A549 treated with Hydrocortisone at 1 μM for 4 hours (cell line): Measurements from ENCODE around the gene CSAG1. TPM values are rescaled to one million over a fixed set of nuclear protein-coding genes. Genes with fewer than 3 reads are reported as not detected.

Source experiments
- total RNA-seq: library from RNA; stranded (reverse); fragments of 200-300 nt; extraction: Qiagen RNA extraction; gene quantifications from 5 replicates; pipeline ENCODE4 v1.2.3, GENCODE V29; 2022

Gene CSAG1, protein sequence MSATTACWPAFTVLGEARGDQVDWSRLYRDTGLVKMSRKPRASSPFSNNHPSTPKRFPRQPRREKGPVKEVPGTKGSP
- total RNA-seq = 0.17 to 0.40 TPM (median 0.17 TPM) in 3 of 5 replicates, not detected in the others

GRCh38 chrX:152733261-152733975, at the start of gene CSAG1, which contains the start of gene MAGEA12:
Gene CSAG1 (minus strand): TSS chrX:152733721. CDS start chrX:152732460, 1,261 bp downstream.
Gene MAGEA12 (plus strand): TSS chrX:152733757. CDS start chrX:152736162, 2,405 bp downstream.

DNA sequence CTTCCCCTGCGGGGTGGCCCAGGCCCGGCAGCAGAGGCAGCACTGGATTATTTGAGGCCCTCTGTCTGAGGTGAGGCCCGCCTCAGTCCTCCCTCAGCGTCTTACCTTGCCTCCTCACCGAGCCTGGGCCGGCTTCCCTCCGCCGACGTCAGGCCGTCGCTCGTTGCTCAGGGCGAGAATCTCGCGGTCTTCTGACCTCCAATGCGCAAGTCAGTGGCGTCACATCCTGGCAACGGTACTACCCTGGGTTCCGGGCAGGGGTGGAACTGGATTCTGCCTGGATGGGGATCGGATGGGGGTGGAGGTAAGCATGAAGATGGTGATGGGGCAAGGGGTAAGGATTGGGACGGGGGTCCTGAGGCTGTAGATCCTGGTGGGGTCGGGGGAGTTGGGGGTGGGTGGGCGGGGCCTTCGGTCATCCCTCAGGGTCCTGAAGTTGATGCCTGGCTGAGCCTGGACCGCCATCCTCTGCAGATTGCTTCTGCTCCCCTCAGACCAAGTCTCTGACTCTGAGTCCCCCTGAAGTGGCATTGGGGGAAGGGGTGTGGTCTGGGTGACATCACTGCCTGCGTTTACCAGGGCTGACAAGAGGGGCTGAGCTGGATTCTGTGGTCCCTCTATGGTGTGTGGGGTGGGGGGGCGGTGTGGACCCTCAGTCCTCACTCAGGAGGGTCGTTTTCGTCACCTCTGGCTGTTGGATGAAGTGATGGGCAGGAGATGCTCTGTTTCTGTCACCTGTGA, 36.2 kb upstream of the CSAG1 start, which contains the start of gene MAGEA6:
TSS of gene MAGEA6 (minus strand) at position 141 of the 741 bp plus-strand sequence. CDS start 2,039 bp downstream, outside the sequence.

DNA sequence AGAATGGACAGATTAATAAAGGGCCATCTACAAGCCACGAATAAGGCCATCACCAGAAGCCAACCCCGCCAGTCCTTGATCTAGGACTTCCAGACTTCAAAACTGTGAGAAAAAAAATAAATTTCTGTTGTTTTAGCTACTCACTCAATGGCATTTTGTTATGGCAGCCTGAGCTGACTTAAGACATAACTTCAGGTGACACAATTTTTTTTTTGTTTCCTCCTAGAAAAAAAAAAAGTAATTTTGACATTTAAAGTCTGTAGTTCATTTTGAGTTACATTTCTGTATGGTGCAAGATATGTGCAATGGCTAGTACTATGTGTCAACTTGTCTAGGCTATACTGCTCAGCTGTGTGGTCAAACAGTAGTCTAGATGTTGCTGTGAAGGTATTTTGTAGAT, 25.4 kb upstream of the CSAG1 start, which contains the start of gene CSAG3:
TSS of gene CSAG3 (plus strand) at position 301 of the 400 bp plus-strand sequence.

GRCh38 chrX:152753686-152754650, 20.4 kb upstream of the CSAG1 start, which contains the start of gene MAGEA2:
Gene MAGEA2 (minus strand): TSS chrX:152753842. CDS start chrX:152751363, 2,479 bp downstream.

GRCh38 chrX:152713815-152714787, 19.4 kb downstream of the CSAG1 start, which contains the start of gene MAGEA2B:
Gene MAGEA2B (plus strand): TSS chrX:152714628. CDS start chrX:152717107, 2,479 bp downstream.

DNA sequence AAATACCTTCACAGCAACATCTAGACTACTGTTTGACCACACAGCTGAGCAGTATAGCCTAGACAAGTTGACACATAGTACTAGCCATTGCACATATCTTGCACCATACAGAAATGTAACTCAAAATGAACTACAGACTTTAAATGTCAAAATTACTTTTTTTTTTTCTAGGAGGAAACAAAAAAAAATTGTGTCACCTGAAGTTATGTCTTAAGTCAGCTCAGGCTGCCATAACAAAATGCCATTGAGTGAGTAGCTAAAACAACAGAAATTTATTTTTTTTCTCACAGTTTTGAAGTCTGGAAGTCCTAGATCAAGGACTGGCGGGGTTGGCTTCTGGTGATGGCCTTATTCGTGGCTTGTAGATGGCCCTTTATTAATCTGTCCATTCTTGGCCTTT, 24.3 kb downstream of the CSAG1 start, which contains the start of gene CSAG2:
TSS of gene CSAG2 (minus strand) at position 101 of the 400 bp plus-strand sequence. CDS start 161 bp downstream, outside the sequence.

DNA sequence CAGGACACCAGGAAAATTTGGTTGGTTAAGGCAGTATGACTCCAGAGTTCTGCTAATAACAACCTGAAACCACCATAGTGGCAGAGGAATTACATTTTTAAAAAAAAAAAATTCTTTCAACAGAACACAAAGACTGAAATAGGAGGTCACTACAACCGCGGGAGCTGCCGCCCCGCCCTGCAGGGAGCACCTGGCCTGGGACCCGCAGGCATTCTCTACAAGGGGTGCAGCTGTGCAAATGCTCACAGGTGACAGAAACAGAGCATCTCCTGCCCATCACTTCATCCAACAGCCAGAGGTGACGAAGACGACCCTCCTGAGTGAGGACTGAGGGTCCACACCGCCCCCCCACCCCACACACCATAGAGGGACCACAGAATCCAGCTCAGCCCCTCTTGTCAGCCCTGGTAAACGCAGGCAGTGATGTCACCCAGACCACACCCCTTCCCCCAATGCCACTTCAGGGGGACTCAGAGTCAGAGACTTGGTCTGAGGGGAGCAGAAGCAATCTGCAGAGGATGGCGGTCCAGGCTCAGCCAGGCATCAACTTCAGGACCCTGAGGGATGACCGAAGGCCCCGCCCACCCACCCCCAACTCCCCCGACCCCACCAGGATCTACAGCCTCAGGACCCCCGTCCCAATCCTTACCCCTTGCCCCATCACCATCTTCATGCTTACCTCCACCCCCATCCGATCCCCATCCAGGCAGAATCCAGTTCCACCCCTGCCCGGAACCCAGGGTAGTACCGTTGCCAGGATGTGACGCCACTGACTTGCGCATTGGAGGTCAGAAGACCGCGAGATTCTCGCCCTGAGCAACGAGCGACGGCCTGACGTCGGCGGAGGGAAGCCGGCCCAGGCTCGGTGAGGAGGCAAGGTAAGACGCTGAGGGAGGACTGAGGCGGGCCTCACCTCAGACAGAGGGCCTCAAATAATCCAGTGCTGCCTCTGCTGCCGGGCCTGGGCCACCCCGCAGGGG, 35.3 kb downstream of the CSAG1 start, which contains the start of gene MAGEA3:
TSS of gene MAGEA3 (plus strand) at position 843 of the 980 bp plus-strand sequence. CDS start 2,039 bp downstream, outside the sequence.

Other genes starting within 250 kb of the CSAG1 start
- 0.13 to 0.23 TPM (median 0.20 TPM) in 5 replicates for gene GABRQ, start 95.8 kb downstream of the CSAG1 start, total RNA-seq
- 2.5 to 5.0 TPM (median 2.7 TPM) in 5 replicates for gene MAGEA3, start 34.9 kb downstream of the CSAG1 start, total RNA-seq
- not detected in 5 replicates for gene CSAG2, start 24.4 kb downstream of the CSAG1 start, total RNA-seq
- gene MAGEA2B, start 19.1 kb downstream of the CSAG1 start, total RNA-seq = 0.07 to 0.10 TPM in 2 of 5 replicates, not detected in the others
- gene MAGEA12, start within 50 bp of the CSAG1 start, total RNA-seq = 0.09 to 0.22 TPM (median 0.14 TPM) in 5 replicates
- 0.06 to 0.29 TPM (median 0.07 TPM) in 3 of 5 replicates, not detected in the others for gene MAGEA2, start 20.1 kb upstream of the CSAG1 start, total RNA-seq
- not detected in 5 replicates for gene CSAG3, start 25.5 kb upstream of the CSAG1 start, total RNA-seq
- 11.0 to 13.6 TPM (median 12.4 TPM) in 5 replicates for gene MAGEA6, start 36.0 kb upstream of the CSAG1 start, total RNA-seq
- gene CETN2, start 97.0 kb upstream of the CSAG1 start, total RNA-seq = 70.7 to 82.0 TPM (median 74.4 TPM) in 5 replicates
- gene NSDHL, start 97.3 kb upstream of the CSAG1 start, total RNA-seq = 44.0 to 46.7 TPM (median 44.2 TPM) in 5 replicates
- gene ZNF185, start 164.3 kb upstream of the CSAG1 start, total RNA-seq = 6.9 to 9.0 TPM (median 7.5 TPM) in 5 replicates